ENCODE data around the gene IMMP2L.
"Not testable (repeated sequence)": the region's sequence is repeated elsewhere in the genome, so short reads cannot be mapped to it uniquely, and the experiment has no call there.

Gene IMMP2L

DNA sequence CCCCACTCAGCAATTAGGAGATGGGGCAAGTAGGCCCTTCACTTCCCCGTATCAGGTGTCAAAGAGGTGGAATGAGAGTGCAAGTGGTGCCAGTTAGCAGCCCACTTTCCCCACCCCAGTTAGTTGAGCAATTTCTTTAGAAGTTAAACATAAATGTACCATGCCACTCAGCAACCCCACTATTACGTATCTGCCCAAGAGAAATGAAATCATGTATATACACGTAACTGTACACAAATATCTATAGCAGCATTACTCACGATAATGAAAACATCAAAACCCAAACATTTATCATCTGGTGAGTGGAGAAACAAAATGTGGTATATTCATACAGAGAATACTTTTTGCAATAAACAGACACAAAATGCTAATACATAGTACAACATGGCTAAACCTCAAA lies 50.4 kb downstream of the IMMP2L start:
- no peak for TF ChIP-seq CTCF (conservative IDR thresholded peaks at IDR 0.05; ENCODE audit: control insufficient read depth, insufficient read depth, low read depth, low read length)
- no peak for DNase-seq (ENCODE audit: low read depth)
- H3K4me3 ChIP-seq (ENCODE audit: control insufficient read depth, low read depth, low read length), result no peak overlapping the region

DNA sequence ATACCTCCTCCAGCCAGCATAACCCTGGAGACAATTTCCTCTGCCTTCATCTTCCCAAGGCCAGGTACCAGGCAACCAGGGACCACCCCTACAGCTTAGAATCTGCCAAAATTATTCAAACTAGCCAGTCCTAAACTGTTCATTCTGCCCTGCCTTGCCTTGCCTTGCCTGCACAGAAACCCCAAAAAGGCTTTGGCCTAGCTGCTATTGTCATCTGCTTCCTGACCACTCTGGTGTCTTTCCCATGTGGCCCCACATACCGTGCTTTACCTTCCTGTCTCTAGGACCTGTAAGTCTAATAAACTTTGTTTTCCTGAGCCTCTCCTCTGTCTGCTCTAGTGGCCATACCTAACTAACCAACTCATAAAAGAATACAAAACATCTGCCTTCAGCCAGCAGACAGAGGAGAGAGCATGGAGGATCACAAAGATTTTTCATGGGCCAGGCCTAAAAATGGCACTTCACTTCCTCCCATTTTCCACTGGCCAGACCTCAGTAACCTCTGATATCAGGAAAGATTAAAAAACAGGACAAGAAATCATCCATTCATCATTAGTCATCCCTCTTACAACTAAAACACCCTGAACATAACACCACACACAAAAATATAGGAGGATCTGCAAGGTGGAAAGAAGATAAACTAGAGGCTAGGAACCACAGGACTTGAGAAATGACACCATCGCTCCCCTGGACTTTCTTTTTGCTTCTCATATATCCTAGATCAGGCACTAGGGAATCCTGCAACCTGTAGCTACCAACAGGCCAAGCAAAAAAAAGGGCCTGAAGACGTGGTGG lies 51.5 kb downstream of the IMMP2L start:
- H3K4me3 ChIP-seq (ENCODE audit: control insufficient read depth, low read depth, low read length), result no peak overlapping the region
- TF ChIP-seq CTCF (conservative IDR thresholded peaks at IDR 0.05; ENCODE audit: control insufficient read depth, insufficient read depth, low read depth, low read length), result no peak
- DNase-seq (ENCODE audit: low read depth), result no peak

DNA sequence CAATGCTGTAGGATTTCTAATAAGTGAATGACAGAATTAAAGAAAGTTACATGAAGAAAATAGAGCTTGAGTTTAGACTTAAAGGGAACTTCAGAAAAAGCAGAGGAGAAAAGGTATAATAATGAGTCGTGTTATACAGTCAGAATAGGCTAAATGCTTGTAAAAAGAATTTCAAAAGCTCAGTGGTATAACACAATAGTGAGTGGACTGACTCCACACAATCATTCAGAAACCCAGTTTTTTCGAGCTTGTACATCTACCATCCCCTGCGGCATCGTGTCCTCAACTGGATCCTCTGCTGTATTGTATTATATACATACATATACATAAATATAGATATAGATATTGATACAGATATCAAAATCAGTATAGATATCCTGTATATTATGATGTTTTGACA lies 52.2 kb downstream of the IMMP2L start:
- TF ChIP-seq CTCF (conservative IDR thresholded peaks at IDR 0.05; ENCODE audit: control insufficient read depth, insufficient read depth, low read depth, low read length), result no peak
- H3K4me3 ChIP-seq (ENCODE audit: control insufficient read depth, low read depth, low read length), result no peak overlapping the region
- DNase-seq (ENCODE audit: low read depth), result no peak

DNA sequence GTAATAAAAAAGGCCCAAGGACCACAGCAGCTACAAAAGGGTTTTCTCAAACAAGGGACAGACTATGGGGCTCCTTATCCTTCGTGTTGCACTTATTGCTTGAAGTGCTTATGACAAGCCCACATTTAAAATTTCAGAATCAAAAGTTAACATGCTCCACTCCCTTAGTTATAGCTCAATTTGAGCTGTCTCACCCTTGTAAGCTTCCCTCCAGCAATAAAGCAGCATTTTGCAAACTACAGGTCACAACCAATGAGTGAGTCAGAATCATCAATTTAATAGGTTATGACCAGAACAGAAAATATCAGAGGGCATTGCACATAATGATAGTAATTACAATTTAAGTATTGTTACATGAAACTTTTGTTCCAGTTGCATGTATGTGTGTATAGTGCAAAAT lies 53.0 kb downstream of the IMMP2L start:
- no peak for DNase-seq (ENCODE audit: low read depth)
- no peak overlapping the region for H3K4me3 ChIP-seq (ENCODE audit: control insufficient read depth, low read depth, low read length)
- TF ChIP-seq CTCF (conservative IDR thresholded peaks at IDR 0.05; ENCODE audit: control insufficient read depth, insufficient read depth, low read depth, low read length), result no peak

GRCh38 chr7:111508387-111508786 lies 53.9 kb downstream of the IMMP2L start:
- no peak for DNase-seq (ENCODE audit: low read depth)

DNA sequence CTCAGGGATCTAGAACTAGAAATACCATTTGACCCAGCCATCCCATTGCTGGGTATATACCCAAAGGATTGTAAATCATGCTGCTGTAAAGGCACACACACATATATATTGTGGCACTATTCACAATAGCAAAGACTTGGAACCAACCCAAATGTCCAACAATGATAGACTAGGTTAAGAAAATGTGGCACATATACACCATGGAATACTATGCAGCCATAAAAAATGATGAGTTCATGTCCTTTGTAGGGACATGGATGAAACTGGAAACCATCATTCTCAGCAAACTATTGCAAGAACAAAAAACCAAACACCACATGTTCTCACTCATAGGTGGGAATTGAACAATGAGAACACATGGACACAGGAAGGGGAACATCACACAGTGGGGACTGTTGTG lies 56.9 kb downstream of the IMMP2L start:
- not testable (repeated sequence) for H3K4me3 ChIP-seq (ENCODE audit: control insufficient read depth, low read depth, low read length); DNase-seq (ENCODE audit: low read depth)

More at GRCh38 chr7:111508387-111508786, 53.9 kb downstream of the IMMP2L start:
- TF ChIP-seq CTCF (conservative IDR thresholded peaks at IDR 0.05; ENCODE audit: control insufficient read depth, insufficient read depth, low read depth, low read length), result no peak
- H3K4me3 ChIP-seq (ENCODE audit: control insufficient read depth, low read depth, low read length), result no peak overlapping the region

- DNase-seq (ENCODE audit: low read depth); H3K4me3 ChIP-seq (ENCODE audit: control insufficient read depth, low read depth, low read length): not testable (repeated sequence)
Measured at GRCh38 chr7:111501799-111502198, 60.5 kb downstream of the IMMP2L start.

GRCh38 chr7:111499027-111499426 lies 63.3 kb downstream of the IMMP2L start:
- H3K4me3 ChIP-seq (ENCODE audit: control insufficient read depth, low read depth, low read length), result no peak overlapping the region
- no peak for TF ChIP-seq CTCF (conservative IDR thresholded peaks at IDR 0.05; ENCODE audit: control insufficient read depth, insufficient read depth, low read depth, low read length)
- DNase-seq (ENCODE audit: low read depth), result peak; percentile 91
